Subcutaneous adipose tissue (tissue), 4 donors: ENCODE results near the gene STIM1. TPM values are rescaled to one million over a fixed set of nuclear protein-coding genes. Genes with fewer than 3 reads are reported as not detected.

Source experiments
- CTCF ChIP-seq: fragments of 450-650 bp; IDR thresholded peaks from one replicate; pipeline ENCODE4 v1.5.1; 2016; ENCODE audit warnings: low read depth, mild to moderate bottlenecking, control low read depth, antibody characterized with exemption, moderate library complexity
- total RNA-seq, 4 donors: library from RNA; depleted of rRNA; stranded (reverse); fragments of >200 nt; gene quantifications; one replicate each; pipeline ENCODE4 v1.1.0, GENCODE V29; 2016

Gene STIM1
- total RNA-seq, 4 donors from 2014 or later = 39.5 to 64.8 (median 43.3) TPM

- no peak for TF ChIP-seq CTCF
Measured at GRCh38 chr11:3831378-3832239, 23.9 kb upstream of the STIM1 start.

- no peak for TF ChIP-seq CTCF
Measured at GRCh38 chr11:3832816-3833215, 22.6 kb upstream of the STIM1 start.

- TF ChIP-seq CTCF = no peak
Measured at GRCh38 chr11:3833449-3833848, 22.0 kb upstream of the STIM1 start.

GRCh38 chr11:3834349-3834663 lies 21.2 kb upstream of the STIM1 start:
- TF ChIP-seq CTCF = no peak

GRCh38 chr11:3834664-3835461 lies 20.6 kb upstream of the STIM1 start:
- no peak for TF ChIP-seq CTCF

- TF ChIP-seq CTCF = no peak
Measured at GRCh38 chr11:3835751-3836150, 19.7 kb upstream of the STIM1 start.

- TF ChIP-seq CTCF = no peak
Measured at GRCh38 chr11:3836903-3837302, 18.6 kb upstream of the STIM1 start.
